Lung (tissue), 12 donors: ENCODE measurements around the gene PARD3. TPM values are rescaled to one million over a fixed set of nuclear protein-coding genes. Genes with fewer than 3 reads are reported as not detected.

Experiments used
- ATAC-seq: fragments of 200-7000 bp; cut with Tn5 transposase; one replicate; pipeline ENCODE4 v1.9.1; 2020; ENCODE audit warnings: moderate number of reproducible peaks; ENCODE audit not compliant: insufficient read depth, low FRiP score
- DNase-seq, 3 donors: peaks; one replicate each; pipeline ENCODE4 v3.0.0-alpha.2; 2013 to 2017
- H3K27ac ChIP-seq, 2 donors: one replicate each; pipeline ENCODE4 v1.5.1; 2013; ENCODE audit warnings: mild to moderate bottlenecking in 2 of 2, moderate library complexity in 2 of 2, control low read depth in 1 of 2, inconsistent platforms in 1 of 2, low read depth in 1 of 2, low read length in 1 of 2
- H3K27me3 ChIP-seq, 3 donors: one replicate each; pipeline ENCODE4 v1.5.1; 2013; ENCODE audit warnings: low read length in 2 of 3; ENCODE audit not compliant: control insufficient read depth in 3 of 3, insufficient read depth in 3 of 3
- H3K36me3 ChIP-seq, 4 donors: one replicate each; pipeline ENCODE4 v1.5.1; 2013; ENCODE audit warnings: low read length in 4 of 4, mild to moderate bottlenecking in 1 of 4, moderate library complexity in 1 of 4; ENCODE audit not compliant: control insufficient read depth in 4 of 4, insufficient read depth in 4 of 4
- H3K4me1 ChIP-seq, 5 donors: one replicate each; pipeline ENCODE4 v1.5.1; 2013; ENCODE audit warnings: low read length in 5 of 5, mild to moderate bottlenecking in 2 of 5, moderate library complexity in 1 of 5; ENCODE audit not compliant: control insufficient read depth in 5 of 5, insufficient read depth in 5 of 5
- H3K4me3 ChIP-seq: one replicate; pipeline ENCODE4 v1.5.1; 2013; ENCODE audit warnings: mild to moderate bottlenecking, control low read depth, moderate library complexity
- H3K9ac ChIP-seq, 2 donors: one replicate each; pipeline ENCODE4 v1.5.1; 2013; ENCODE audit warnings: low read length in 2 of 2, control low read depth in 1 of 2; ENCODE audit not compliant: insufficient read depth in 1 of 2
- H3K9me3 ChIP-seq, 4 donors: one replicate each; pipeline ENCODE4 v1.5.1; 2013; ENCODE audit warnings: low read length in 3 of 4, mild to moderate bottlenecking in 1 of 4, moderate library complexity in 1 of 4; ENCODE audit not compliant: control insufficient read depth in 4 of 4, insufficient read depth in 3 of 4
- WGBS, 2 donors: extraction: QIAGEN DNeasy Blood & Tissue Kit; methylation state at CpG; one replicate each; pipeline ENCODE4 v1.1.7; 2013; 5-methylcytosine and 5-hydroxymethylcytosine counted together
- polyA plus RNA-seq, 2 donors: library from polyadenylated mRNA; stranded (reverse); fragments of 200-250 nt; gene quantifications; one replicate each; pipeline ENCODE4 v1.2.1, GENCODE V29; 2013
- total RNA-seq, 2 donors: library from RNA; depleted of rRNA in 1 of 2; stranded (reverse); fragments of >200 nt in 1 of 2; gene quantifications; one replicate each; pipeline ENCODE4 v1.2.1, GENCODE V29; 2014 to 2021
- TF ChIP-seq, protein P1 (sequence below): IDR thresholded peaks from 2 replicates; pipeline ENCODE4 v1.5.1; 2012; ENCODE audit warnings: mild to moderate bottlenecking; ENCODE audit errors: control extremely low read depth, extremely low read depth
- donor health status: control.
- donor health status: control.
- donor health status: Bipolar disorder and iron deficiency.
- donor health status: healthy.
- donor health status: DM: yes; HTN: yes; CAD: no.

The PARD3 gene
- total and polyA plus RNA-seq, 4 donors = 10.3 to 69.2 (median 27.6) TPM

DNA sequence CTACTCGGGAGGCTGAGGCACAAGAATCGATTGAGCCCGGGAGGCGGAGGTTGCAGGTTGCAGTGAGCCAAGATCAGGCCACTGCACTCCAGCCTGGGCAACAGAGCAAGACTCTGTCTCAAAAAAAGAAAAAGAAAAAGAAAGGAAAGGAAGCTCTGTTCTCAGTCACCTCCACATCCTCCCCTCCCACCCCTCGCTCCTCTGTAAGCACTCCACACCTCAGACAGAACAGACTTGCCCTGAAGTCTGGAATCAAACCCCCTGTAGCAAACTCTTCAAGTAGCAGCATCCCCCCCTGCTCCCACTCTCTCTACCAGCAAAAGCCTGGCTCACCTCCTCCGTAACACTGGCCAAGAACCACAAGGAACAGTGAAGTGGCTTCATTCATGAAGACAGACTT, 66.7 kb downstream of the PARD3 start:
- TF ChIP-seq, protein P1, sequence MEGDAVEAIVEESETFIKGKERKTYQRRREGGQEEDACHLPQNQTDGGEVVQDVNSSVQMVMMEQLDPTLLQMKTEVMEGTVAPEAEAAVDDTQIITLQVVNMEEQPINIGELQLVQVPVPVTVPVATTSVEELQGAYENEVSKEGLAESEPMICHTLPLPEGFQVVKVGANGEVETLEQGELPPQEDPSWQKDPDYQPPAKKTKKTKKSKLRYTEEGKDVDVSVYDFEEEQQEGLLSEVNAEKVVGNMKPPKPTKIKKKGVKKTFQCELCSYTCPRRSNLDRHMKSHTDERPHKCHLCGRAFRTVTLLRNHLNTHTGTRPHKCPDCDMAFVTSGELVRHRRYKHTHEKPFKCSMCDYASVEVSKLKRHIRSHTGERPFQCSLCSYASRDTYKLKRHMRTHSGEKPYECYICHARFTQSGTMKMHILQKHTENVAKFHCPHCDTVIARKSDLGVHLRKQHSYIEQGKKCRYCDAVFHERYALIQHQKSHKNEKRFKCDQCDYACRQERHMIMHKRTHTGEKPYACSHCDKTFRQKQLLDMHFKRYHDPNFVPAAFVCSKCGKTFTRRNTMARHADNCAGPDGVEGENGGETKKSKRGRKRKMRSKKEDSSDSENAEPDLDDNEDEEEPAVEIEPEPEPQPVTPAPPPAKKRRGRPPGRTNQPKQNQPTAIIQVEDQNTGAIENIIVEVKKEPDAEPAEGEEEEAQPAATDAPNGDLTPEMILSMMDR = no peak
- WGBS, 2 donors = 91 to 98% methylated on average over 6 of the region's 6 CpGs
- no peak for ATAC-seq

DNA sequence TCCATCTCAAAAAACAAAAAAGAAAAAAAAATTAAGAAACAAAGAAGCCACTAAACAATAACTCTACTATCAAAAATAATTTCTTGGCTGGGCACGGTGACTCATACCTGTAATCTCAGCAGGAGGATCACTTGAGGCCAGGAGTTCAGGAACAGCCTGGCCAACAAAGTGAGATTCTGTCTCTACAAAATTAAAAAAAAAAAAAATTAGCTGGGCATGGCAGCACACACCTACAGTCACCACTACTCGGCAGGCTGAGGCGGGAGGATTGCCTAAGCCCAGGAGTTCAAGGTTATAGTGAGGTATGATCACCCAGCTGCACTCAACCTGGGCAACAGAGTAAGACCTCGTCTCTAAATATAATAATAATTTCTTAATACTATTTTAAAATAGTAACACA, 69.0 kb downstream of the PARD3 start:
- Histone ChIP-seq H3K36me3 (no peaks in the 10 kb centered on the region), H3K9ac (no peak overlapping the region), H3K27me3 (no peaks in the 10 kb centered on the region), H3K4me3 (no peak overlapping the region), H3K4me1 (peaks cover 0 to 12% (median 0%) of the 10 kb centered on the region in 5 donors), H3K9me3 (no peaks in the 10 kb centered on the region), H3K27ac (no peak overlapping the region)
- no peak for ATAC-seq
- TF ChIP-seq, protein P1 = no peak
- DNase-seq = no peak
- 75 to 89% methylated on average over 4 of the region's 4 CpGs for WGBS, 2 donors

More for the DNA sequence above, 66.7 kb downstream of the PARD3 start:
- DNase-seq = no peak
- Histone ChIP-seq H3K36me3 (no peaks in the 10 kb centered on the region), H3K9ac (no peak overlapping the region), H3K4me1 (peaks cover 4 to 16% (median 7%) of the 10 kb centered on the region in 5 donors), H3K27me3 (no peaks in the 10 kb centered on the region), H3K27ac (no peak overlapping the region), H3K4me3 (no peak overlapping the region), H3K9me3 (no peaks in the 10 kb centered on the region)

DNA sequence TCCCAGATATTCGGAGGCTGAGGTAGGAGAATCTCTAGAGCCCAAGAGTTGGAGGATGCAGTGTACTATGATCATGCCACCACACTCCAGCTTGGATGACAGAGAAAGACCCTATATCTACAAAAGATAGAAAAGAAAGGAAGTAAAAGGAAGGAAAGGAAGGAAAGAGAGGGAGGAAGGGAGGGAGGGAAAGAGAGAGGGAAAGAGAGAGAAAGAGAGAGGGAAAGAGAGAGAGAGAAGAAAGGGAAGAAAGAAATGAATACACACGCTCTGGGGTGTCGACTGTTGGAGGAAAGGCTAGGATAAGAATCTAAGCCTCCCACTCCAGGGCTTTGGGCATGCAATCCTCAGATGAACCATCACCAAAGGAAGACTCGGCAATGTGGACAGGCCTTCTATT, 69.9 kb downstream of the PARD3 start:
- 96 to 97% methylated on average over 4 of the region's 4 CpGs for WGBS, 2 donors
- Histone ChIP-seq H3K27ac (no peak overlapping the region), H3K36me3 (no peaks in the 10 kb centered on the region), H3K9me3 (no peaks in the 10 kb centered on the region), H3K9ac (no peak overlapping the region), H3K27me3 (no peaks in the 10 kb centered on the region), H3K4me1 (peaks cover 2 to 10% (median 5%) of the 10 kb centered on the region in 5 donors), H3K4me3 (no peak overlapping the region)
- no peak for DNase-seq
- TF ChIP-seq, protein P1 = no peak
- ATAC-seq = no peak

DNA sequence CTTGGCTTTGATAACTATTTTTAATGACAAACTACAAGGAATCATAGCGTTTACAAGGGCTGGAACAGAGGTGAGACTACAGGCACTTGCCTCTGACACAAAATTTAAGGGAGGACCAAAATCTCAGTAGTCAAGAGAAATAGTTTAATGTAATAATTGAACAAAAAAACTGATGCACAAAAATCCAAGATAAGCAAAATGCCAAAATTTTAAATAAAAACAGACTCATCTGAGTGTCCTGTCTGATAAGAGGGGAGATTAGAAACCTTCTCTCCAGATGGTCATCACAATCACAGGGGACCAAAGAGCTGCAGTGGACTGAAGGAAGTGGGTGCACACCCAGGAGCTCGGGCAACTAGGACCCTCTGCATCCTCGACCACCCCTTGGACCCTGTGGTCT, 70.5 kb downstream of the PARD3 start:
- Histone ChIP-seq H3K4me3 (no peak overlapping the region), H3K27me3 (no peaks in the 10 kb centered on the region), H3K27ac (peak overlapping the region in 1 of 2 donors; percentile 43), H3K9me3 (no peaks in the 10 kb centered on the region), H3K36me3 (no peaks in the 10 kb centered on the region), H3K9ac (no peak overlapping the region), H3K4me1 (peaks cover 7 to 13% (median 10%) of the 10 kb centered on the region in 5 donors)
- TF ChIP-seq, protein P1 = no peak
- ATAC-seq = no peak
- DNase-seq = no peak
- 94 to 95% methylated on average over 3 of the region's 3 CpGs for WGBS, 2 donors
